PC-3 (cell line): ENCODE results near the gene LIN28B. TPM values are rescaled to one million over a fixed set of nuclear protein-coding genes. Genes with fewer than 3 reads are reported as not detected.
A peak's percentile ranks its signal among the peaks of the same experiment; 100 is the strongest.

Source experiments
- ATAC-seq: fragments of 200-7000 bp; cut with Tn5 transposase; 2 replicates; pipeline ENCODE4 v1.9.1; 2020; ENCODE audit warnings: mild to moderate bottlenecking, moderate library complexity
- BruUV-seq: library from RNA; stranded (reverse); fragments of 400-500 nt; replicated peaks from 2 replicates; lab custom pipeline; 2021; lab: Mats Ljungman, UMichigan
- CTCF ChIA-PET: fragments of 300-600 bp; sonication (Branson Sonifier 250); formaldehyde crosslinking; loops from one replicate; lab custom pipeline; 2022; ENCODE audit warnings: antibody characterized with exemption; lab: Charles Lee
- POLR2A ChIA-PET: fragments of 300-600 bp; sonication (Branson Sonifier 250); formaldehyde crosslinking; loops from one replicate; lab custom pipeline; 2022; ENCODE audit warnings: antibody characterized with exemption; ENCODE audit not compliant: unreplicated experiment; lab: Charles Lee
- DNase-seq: peaks from one replicate; pipeline ENCODE4 v3.0.0-alpha.2; 2015
- H2AFZ ChIP-seq: fragments of 300-600 bp; sonication (generic); 2 replicates; pipeline ENCODE4 v1.6.0; 2016; ENCODE audit warnings: antibody characterized with exemption, low read length
- H3F3A ChIP-seq: fragments of 300-600 bp; sonication (generic); one replicate; pipeline ENCODE4 v1.6.0; 2017; ENCODE audit warnings: antibody characterized with exemption, low read length, control low read depth, mild to moderate bottlenecking; ENCODE audit not compliant: unreplicated experiment
- H3K27ac ChIP-seq: fragments of 300-600 bp; sonication (generic); 2 replicates; pipeline ENCODE4 v1.5.1; 2016; ENCODE audit warnings: mild to moderate bottlenecking, low read length
- H3K27me3 ChIP-seq: fragments of 300-600 bp; sonication (generic); 2 replicates; pipeline ENCODE4 v1.6.1; 2016; ENCODE audit warnings: low read length, mixed read lengths
- H3K36me3 ChIP-seq: fragments of 300-600 bp; sonication (generic); 2 replicates; pipeline ENCODE4 v1.6.1; 2016; ENCODE audit warnings: low read depth, mixed run types, low read length, mixed read lengths
- H3K4me1 ChIP-seq: fragments of 300-600 bp; sonication (generic); 2 replicates; pipeline ENCODE4 v1.5.1; 2016; ENCODE audit warnings: low read length; ENCODE audit not compliant: insufficient read depth
- H3K4me2 ChIP-seq: fragments of 300-600 bp; sonication (generic); 2 replicates; pipeline ENCODE4 v1.6.0; 2016; ENCODE audit warnings: low read length
- H3K4me3 ChIP-seq: fragments of 300-600 bp; sonication (generic); 2 replicates; pipeline ENCODE4 v1.5.1; 2016; ENCODE audit warnings: mild to moderate bottlenecking, low read length, mixed read lengths
- H3K79me2 ChIP-seq: fragments of 300-600 bp; sonication (generic); 2 replicates; pipeline ENCODE4 v1.6.1; 2017; ENCODE audit warnings: low read length, mixed read lengths
- H3K9ac ChIP-seq: fragments of 300-600 bp; sonication (generic); 2 replicates; pipeline ENCODE4 v1.6.0; 2016; ENCODE audit warnings: mild to moderate bottlenecking, low read length
- H3K9me2 ChIP-seq: fragments of 300-600 bp; sonication (generic); replicated peaks from 2 replicates; pipeline ENCODE4 v1.6.1; 2016; ENCODE audit warnings: mixed run types, low read length, mixed read lengths
- H3K9me3 ChIP-seq: fragments of 300-600 bp; sonication (generic); 2 replicates; pipeline ENCODE4 v1.6.1; 2016; ENCODE audit warnings: low read length, mixed read lengths
- H4K20me1 ChIP-seq: fragments of 300-600 bp; sonication (generic); 2 replicates; pipeline ENCODE4 v1.6.1; 2016; ENCODE audit warnings: low read length, mixed read lengths
- EZH2 ChIP-seq: fragments of 300-600 bp; sonication (generic); IDR thresholded peaks from one replicate; pipeline ENCODE4 v1.6.1; 2017; ENCODE audit warnings: antibody characterized with exemption, mild to moderate bottlenecking, low read length; ENCODE audit not compliant: unreplicated experiment
- EZH2phosphoT487 ChIP-seq: fragments of 300-600 bp; sonication (generic); IDR thresholded peaks from 2 replicates; pipeline ENCODE4 v1.6.1; 2018; ENCODE audit warnings: mild to moderate bottlenecking, antibody characterized with exemption, low read length, borderline replicate concordance
- intact Hi-C: fragments of 100-400 bp; cut with micrococcal nuclease; formaldehyde crosslinking; loops from 2 replicates; pipeline ENCODE4 v1.9.0; 2023
- total RNA-seq: library from RNA; depleted of rRNA; stranded (reverse); fragments of >200 nt; gene quantifications from 2 replicates; pipeline ENCODE4 v1.2.3, GENCODE V29; 2014
- TF ChIP-seq, protein P1 (sequence below): fragments of 300-600 bp; sonication (generic); conservative IDR thresholded peaks from 2 replicates; pipeline ENCODE4 v1.5.1; 2017; ENCODE audit warnings: antibody characterized with exemption, low read depth, mild to moderate bottlenecking, low read length

LIN28B gene
- total RNA-seq, 1 experiment from 2014 or later, result 0.11 TPM

DNA sequence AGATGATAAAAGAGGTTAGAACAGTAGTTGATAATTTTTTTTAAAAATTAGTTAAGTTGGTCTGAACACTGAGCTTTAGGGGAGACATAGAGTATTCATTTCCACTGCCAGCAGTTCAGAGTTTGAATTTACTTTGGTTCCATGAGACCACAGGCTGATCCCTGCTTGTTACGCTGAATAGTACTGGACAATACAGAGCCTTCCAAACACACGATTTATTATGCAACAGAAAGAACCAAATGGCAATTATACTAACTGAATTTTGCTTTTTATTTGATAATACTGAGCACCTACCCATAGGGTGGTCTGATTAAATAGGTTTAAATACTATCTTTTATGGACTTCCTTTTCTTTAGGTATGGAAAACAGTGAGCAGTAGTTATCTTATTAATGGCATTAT lies 111.5 kb downstream of the LIN28B start:
- H3K4me3 ChIP-seq, result no peak overlapping the region

DNA sequence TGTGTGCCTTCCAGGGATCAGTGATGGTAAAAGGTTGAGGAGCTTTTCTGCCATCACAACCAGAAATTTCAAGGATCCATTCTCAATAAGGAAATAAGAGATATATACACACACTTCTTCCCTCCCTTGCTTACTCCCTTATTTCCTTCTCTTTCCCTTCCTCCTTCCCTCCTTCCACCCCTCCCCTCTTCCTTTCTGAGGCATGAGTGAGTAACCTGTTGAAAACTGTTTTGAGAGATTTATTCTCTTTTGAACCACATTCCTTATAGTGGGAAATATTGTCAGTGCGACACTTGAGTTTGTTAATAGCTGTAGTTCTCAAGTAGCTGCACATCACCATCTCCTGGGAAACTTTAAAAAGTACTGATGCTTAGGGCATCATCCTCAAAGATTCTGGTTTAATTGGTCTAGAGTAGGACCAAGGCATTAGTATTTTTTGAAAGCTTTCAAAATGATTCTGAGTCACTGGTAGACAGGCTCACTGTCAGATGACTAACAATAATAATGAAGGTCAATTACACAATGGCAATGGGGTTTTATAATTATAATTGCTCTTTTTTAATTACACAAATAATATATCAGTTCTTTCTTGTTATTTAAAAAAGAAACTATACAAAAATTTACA lies 113.0 kb downstream of the LIN28B start:
- no TSS peak for BruUV-seq
- Histone ChIP-seq H4K20me1 (no peaks in the 10 kb centered on the region), H3K4me2 (no peak overlapping the region), H3K9me3 (no peaks in the 10 kb centered on the region), H3K36me3 (no peaks in the 10 kb centered on the region), H3K4me3 (no peak overlapping the region), H3F3A (no peaks in the 10 kb centered on the region), H3K9ac (no peak overlapping the region), H3K79me2 (no peaks in the 10 kb centered on the region), H3K9me2 (no peaks in the 10 kb centered on the region), H3K27ac (no peak overlapping the region), H3K4me1 (peaks cover 20% of the 10 kb centered on the region), H3K27me3 (no peaks in the 10 kb centered on the region), H2AFZ (no peak overlapping the region)
- intact Hi-C loops, result no loop called here
- peak; percentile 40; the same call in 1 of the 2 replicates for ATAC-seq
- TF ChIP-seq EZH2 (no peak), EZH2phosphoT487 (no peak)
- TF ChIP-seq, protein P1, sequence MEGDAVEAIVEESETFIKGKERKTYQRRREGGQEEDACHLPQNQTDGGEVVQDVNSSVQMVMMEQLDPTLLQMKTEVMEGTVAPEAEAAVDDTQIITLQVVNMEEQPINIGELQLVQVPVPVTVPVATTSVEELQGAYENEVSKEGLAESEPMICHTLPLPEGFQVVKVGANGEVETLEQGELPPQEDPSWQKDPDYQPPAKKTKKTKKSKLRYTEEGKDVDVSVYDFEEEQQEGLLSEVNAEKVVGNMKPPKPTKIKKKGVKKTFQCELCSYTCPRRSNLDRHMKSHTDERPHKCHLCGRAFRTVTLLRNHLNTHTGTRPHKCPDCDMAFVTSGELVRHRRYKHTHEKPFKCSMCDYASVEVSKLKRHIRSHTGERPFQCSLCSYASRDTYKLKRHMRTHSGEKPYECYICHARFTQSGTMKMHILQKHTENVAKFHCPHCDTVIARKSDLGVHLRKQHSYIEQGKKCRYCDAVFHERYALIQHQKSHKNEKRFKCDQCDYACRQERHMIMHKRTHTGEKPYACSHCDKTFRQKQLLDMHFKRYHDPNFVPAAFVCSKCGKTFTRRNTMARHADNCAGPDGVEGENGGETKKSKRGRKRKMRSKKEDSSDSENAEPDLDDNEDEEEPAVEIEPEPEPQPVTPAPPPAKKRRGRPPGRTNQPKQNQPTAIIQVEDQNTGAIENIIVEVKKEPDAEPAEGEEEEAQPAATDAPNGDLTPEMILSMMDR, result no peak
- peak; percentile 14 for DNase-seq
- CTCF ChIA-PET, result no interaction called here
- POLR2A ChIA-PET, result no interaction called here

More for the DNA sequence above, 111.5 kb downstream of the LIN28B start:
- no peak for DNase-seq
- Histone ChIP-seq H3K9me3 (no peaks in the 10 kb centered on the region), H3K9me2 (no peaks in the 10 kb centered on the region), H3K4me1 (peaks cover 20% of the 10 kb centered on the region), H3K36me3 (no peaks in the 10 kb centered on the region), H3K4me2 (no peak overlapping the region), H3K27me3 (no peaks in the 10 kb centered on the region), H3K79me2 (no peaks in the 10 kb centered on the region), H4K20me1 (no peaks in the 10 kb centered on the region), H3F3A (no peaks in the 10 kb centered on the region), H3K27ac (no peak overlapping the region), H3K9ac (no peak overlapping the region), H2AFZ (no peak overlapping the region)
- ChIA-PET POLR2A (no interaction called here), CTCF (interaction anchor here (0.6 kb wide), 1 partner anchor 27 kb away, joined by 4 read pairs; no protein-coding TSS in a partner anchor)
- intact Hi-C loops, result no loop called here
- BruUV-seq, result no TSS peak
- TF ChIP-seq, protein P1, result no peak
- no peak for TF ChIP-seq EZH2phosphoT487
- no peak for TF ChIP-seq EZH2
- ATAC-seq, result no peak

DNA sequence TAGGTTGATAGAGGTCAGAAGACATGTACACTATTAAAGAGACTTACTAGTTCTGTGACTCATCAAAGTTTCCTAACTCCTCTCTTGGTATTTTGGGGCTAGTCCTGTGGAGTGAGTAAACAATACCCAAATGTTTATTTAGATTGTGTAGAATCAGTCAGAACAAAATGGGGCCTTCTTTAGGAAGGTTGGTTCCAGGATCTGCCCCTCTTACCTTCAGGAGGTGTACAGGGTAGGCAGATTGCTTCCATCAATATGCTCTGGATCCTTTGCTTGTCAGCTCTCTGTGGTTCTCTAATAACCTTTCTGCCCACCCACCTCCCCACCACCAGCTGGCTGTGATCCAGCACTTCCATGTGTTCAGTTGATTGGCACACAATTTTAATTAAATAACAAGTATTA lies 115.9 kb downstream of the LIN28B start:
- ATAC-seq, result peak; percentile 74
- H3K79me2 ChIP-seq, result no peaks in the 10 kb centered on the region
- no peak overlapping the region for H3K4me3 ChIP-seq
- no peaks in the 10 kb centered on the region for H3F3A ChIP-seq
- H3K9me3 ChIP-seq, result no peaks in the 10 kb centered on the region
- H2AFZ ChIP-seq, result 0 out of 2 replicates have a peak overlapping the region, but pooled peaks have one; percentile 48
- TF ChIP-seq, protein P1, result no peak
- TF ChIP-seq EZH2phosphoT487, result no peak
- no peak for TF ChIP-seq EZH2
- intact Hi-C loops, result no loop called here
- no peak overlapping the region for H3K4me2 ChIP-seq
- H3K4me1 ChIP-seq, result peaks cover 27% of the 10 kb centered on the region
- H3K36me3 ChIP-seq, result no peaks in the 10 kb centered on the region
- no peak overlapping the region for H3K9ac ChIP-seq
- no TSS peak for BruUV-seq
- no peaks in the 10 kb centered on the region for H3K9me2 ChIP-seq
- H3K27me3 ChIP-seq, result no peaks in the 10 kb centered on the region
- POLR2A ChIA-PET, result no interaction called here
- no peaks in the 10 kb centered on the region for H4K20me1 ChIP-seq
- peak; percentile 62 for DNase-seq
- CTCF ChIA-PET, result no interaction called here
- no peak overlapping the region for H3K27ac ChIP-seq
